ENCODE results near the gene SLIT3. TPM values are rescaled to one million over a fixed set of nuclear protein-coding genes. Genes with fewer than 3 reads are reported as not detected.

The SLIT3 gene
- total and polyA plus RNA-seq, 4 experiments from 2014 or later, result not detected

GRCh38 chr5:168860081-168860480 is 440.9 kb downstream of the SLIT3 start:
- POLR2A ChIA-PET (ENCODE audit: partially characterized antibody), result no interaction called here
- H3K4me3 Mint-ChIP-seq, result no peak overlapping the region
- no peak overlapping the region for H3K27ac Mint-ChIP-seq
- no peaks in the 10 kb centered on the region for H3K36me3 Mint-ChIP-seq
- no peak overlapping the region for H3K4me3 ChIP-seq (ENCODE audit: low read length in 2 of 2)
- no peak overlapping the region for H3K27ac ChIP-seq (ENCODE audit: low read depth, low read length)
- no peak for DNase-seq
- no peaks in the 10 kb centered on the region for H3K4me1 ChIP-seq (ENCODE audit: insufficient read depth, low read length)
- CTCF ChIA-PET (ENCODE audit: partially characterized antibody), result interaction anchor here (1.5 kb wide), 1 partner anchor 10 kb away, joined by 3 read pairs; no protein-coding TSS in a partner anchor
- H3K36me3 ChIP-seq (ENCODE audit: insufficient read depth, low read length), result no peaks in the 10 kb centered on the region
- H3K27me3 ChIP-seq (ENCODE audit: insufficient read depth, low read length), result no peaks in the 10 kb centered on the region
- intact Hi-C loops (cut with micrococcal nuclease), result no loop called here
- peaks cover 0 to 5% of the 10 kb centered on the region in 2 donors for H3K27me3 Mint-ChIP-seq
- no peaks in the 10 kb centered on the region for H3K4me1 Mint-ChIP-seq
- peaks cover 0 to 1% (median 0%) of the 10 kb centered on the region in 8 donors for H3K9me3 Mint-ChIP-seq
- no peaks in the 10 kb centered on the region for H3K9me3 ChIP-seq (ENCODE audit: control insufficient read depth in 1 of 2, low read length in 2 of 2)

- intact Hi-C loops (cut with micrococcal nuclease), result no loop called here
- H3K9me3 Mint-ChIP-seq, result peaks cover 0 to 1% (median 0%) of the 10 kb centered on the region in 8 donors
- H3K27ac ChIP-seq (ENCODE audit: low read depth, low read length), result no peak overlapping the region
- H3K27me3 ChIP-seq (ENCODE audit: insufficient read depth, low read length), result no peaks in the 10 kb centered on the region
- no peaks in the 10 kb centered on the region for H3K36me3 Mint-ChIP-seq
- H3K4me3 ChIP-seq (ENCODE audit: low read length in 2 of 2), result no peak overlapping the region
- no peak overlapping the region for H3K27ac Mint-ChIP-seq
- CTCF ChIA-PET (ENCODE audit: partially characterized antibody), result no interaction called here
- H3K4me1 Mint-ChIP-seq, result no peaks in the 10 kb centered on the region
- POLR2A ChIA-PET (ENCODE audit: partially characterized antibody), result no interaction called here
- no peaks in the 10 kb centered on the region for H3K9me3 ChIP-seq (ENCODE audit: control insufficient read depth in 1 of 2, low read length in 2 of 2)
- no peaks in the 10 kb centered on the region for H3K36me3 ChIP-seq (ENCODE audit: insufficient read depth, low read length)
- no peak for DNase-seq
- peaks cover 0 to 5% of the 10 kb centered on the region in 2 donors for H3K27me3 Mint-ChIP-seq
- H3K4me3 Mint-ChIP-seq, result no peak overlapping the region
- H3K4me1 ChIP-seq (ENCODE audit: insufficient read depth, low read length), result no peaks in the 10 kb centered on the region
Observed at GRCh38 chr5:168859471-168859870, 441.5 kb downstream of the SLIT3 start.

- intact Hi-C loops (cut with micrococcal nuclease), result no loop called here
- CTCF ChIA-PET (ENCODE audit: partially characterized antibody), result no interaction called here
- Histone ChIP-seq H3K4me1 (ENCODE audit: insufficient read depth, low read length) (no peaks in the 10 kb centered on the region), H3K36me3 (ENCODE audit: insufficient read depth, low read length) (no peaks in the 10 kb centered on the region), H3K4me3 (ENCODE audit: low read length in 2 of 2) (no peak overlapping the region), H3K27ac (ENCODE audit: low read depth, low read length) (no peak overlapping the region), H3K9me3 (ENCODE audit: control insufficient read depth in 1 of 2, low read length in 2 of 2) (no peaks in the 10 kb centered on the region), H3K27me3 (ENCODE audit: insufficient read depth, low read length) (no peaks in the 10 kb centered on the region)
- Mint-ChIP-seq H3K27ac (no peak overlapping the region), H3K27me3 (peaks cover 0 to 5% of the 10 kb centered on the region in 2 donors), H3K4me3 (no peak overlapping the region), H3K4me1 (no peaks in the 10 kb centered on the region), H3K36me3 (no peaks in the 10 kb centered on the region), H3K9me3 (peaks cover 0 to 1% (median 0%) of the 10 kb centered on the region in 8 donors)
- no peak for DNase-seq
- POLR2A ChIA-PET (ENCODE audit: partially characterized antibody), result no interaction called here
Observed at GRCh38 chr5:168858994-168859393, 441.9 kb downstream of the SLIT3 start.

GRCh38 chr5:168858371-168858770 is 442.6 kb downstream of the SLIT3 start:
- H3K27me3 Mint-ChIP-seq, result peaks cover 0 to 5% of the 10 kb centered on the region in 2 donors
- no peak for DNase-seq
- no peaks in the 10 kb centered on the region for H3K27me3 ChIP-seq (ENCODE audit: insufficient read depth, low read length)
- CTCF ChIA-PET (ENCODE audit: partially characterized antibody), result no interaction called here
- H3K27ac ChIP-seq (ENCODE audit: low read depth, low read length), result no peak overlapping the region
- H3K27ac Mint-ChIP-seq, result no peak overlapping the region
- no peaks in the 10 kb centered on the region for H3K4me1 ChIP-seq (ENCODE audit: insufficient read depth, low read length)
- H3K4me3 ChIP-seq (ENCODE audit: low read length in 2 of 2), result no peak overlapping the region
- H3K36me3 Mint-ChIP-seq, result no peaks in the 10 kb centered on the region
- POLR2A ChIA-PET (ENCODE audit: partially characterized antibody), result no interaction called here
- no peaks in the 10 kb centered on the region for H3K9me3 ChIP-seq (ENCODE audit: control insufficient read depth in 1 of 2, low read length in 2 of 2)
- H3K9me3 Mint-ChIP-seq, result peaks cover 0 to 1% (median 0%) of the 10 kb centered on the region in 8 donors
- H3K4me3 Mint-ChIP-seq, result no peak overlapping the region
- intact Hi-C loops (cut with micrococcal nuclease), result no loop called here
- H3K4me1 Mint-ChIP-seq, result peaks cover 0 to 3% (median 0%) of the 10 kb centered on the region in 4 donors
- no peaks in the 10 kb centered on the region for H3K36me3 ChIP-seq (ENCODE audit: insufficient read depth, low read length)

- Mint-ChIP-seq H3K4me1 (peaks cover 14 to 31% (median 28%) of the 10 kb centered on the region in 4 donors), H3K36me3 (no peaks in the 10 kb centered on the region), H3K27me3 (no peaks in the 10 kb centered on the region), H3K27ac (peak overlapping the region in 3 of 7 donors; percentile 18 to 63 (median 29)), H3K9me3 (no peaks in the 10 kb centered on the region), H3K4me3 (no peak overlapping the region)
- no peak for DNase-seq
- no peak overlapping the region for H3K4me3 ChIP-seq (ENCODE audit: low read length in 2 of 2)
- H3K36me3 ChIP-seq (ENCODE audit: insufficient read depth, low read length), result no peaks in the 10 kb centered on the region
- intact Hi-C loops (cut with micrococcal nuclease), result no loop called here
- no peaks in the 10 kb centered on the region for H3K9me3 ChIP-seq (ENCODE audit: control insufficient read depth in 1 of 2, low read length in 2 of 2)
- no peaks in the 10 kb centered on the region for H3K27me3 ChIP-seq (ENCODE audit: insufficient read depth, low read length)
- peaks cover 3% of the 10 kb centered on the region for H3K4me1 ChIP-seq (ENCODE audit: insufficient read depth, low read length)
- no peak overlapping the region for H3K27ac ChIP-seq (ENCODE audit: low read depth, low read length)
- ChIA-PET POLR2A (ENCODE audit: partially characterized antibody) (no interaction called here), CTCF (ENCODE audit: partially characterized antibody) (no interaction called here)
Observed at GRCh38 chr5:168853972-168854371, 447.0 kb downstream of the SLIT3 start.

- intact Hi-C loops (cut with micrococcal nuclease), result no loop called here
- peaks cover 3% of the 10 kb centered on the region for H3K4me1 ChIP-seq (ENCODE audit: insufficient read depth, low read length)
- Mint-ChIP-seq H3K36me3 (no peaks in the 10 kb centered on the region), H3K4me3 (peak overlapping the region in 7 of 8 donors; percentile 31 to 73 (median 63)), H3K27ac (peak overlapping the region in 6 of 7 donors; percentile 48 to 91 (median 78)), H3K9me3 (no peaks in the 10 kb centered on the region), H3K4me1 (peaks cover 14 to 31% (median 28%) of the 10 kb centered on the region in 4 donors), H3K27me3 (no peaks in the 10 kb centered on the region)
- POLR2A ChIA-PET (ENCODE audit: partially characterized antibody), result no interaction called here
- CTCF ChIA-PET (ENCODE audit: partially characterized antibody), result no interaction called here
- H3K4me3 ChIP-seq (ENCODE audit: low read length in 2 of 2), result no peak overlapping the region
- no peak overlapping the region for H3K27ac ChIP-seq (ENCODE audit: low read depth, low read length)
- no peaks in the 10 kb centered on the region for H3K27me3 ChIP-seq (ENCODE audit: insufficient read depth, low read length)
- no peaks in the 10 kb centered on the region for H3K36me3 ChIP-seq (ENCODE audit: insufficient read depth, low read length)
- H3K9me3 ChIP-seq (ENCODE audit: control insufficient read depth in 1 of 2, low read length in 2 of 2), result no peaks in the 10 kb centered on the region
- peak in 1 of 5 donors; percentile 4 for DNase-seq
Observed at GRCh38 chr5:168852329-168852728, 448.6 kb downstream of the SLIT3 start.

- H3K4me3 ChIP-seq (ENCODE audit: low read length in 2 of 2), result no peak overlapping the region
- H3K27ac ChIP-seq (ENCODE audit: low read depth, low read length), result no peak overlapping the region
- no peaks in the 10 kb centered on the region for H3K27me3 Mint-ChIP-seq
- H3K4me1 Mint-ChIP-seq, result peaks cover 14 to 31% (median 28%) of the 10 kb centered on the region in 4 donors
- H3K36me3 ChIP-seq (ENCODE audit: insufficient read depth, low read length), result no peaks in the 10 kb centered on the region
- no peaks in the 10 kb centered on the region for H3K9me3 Mint-ChIP-seq
- POLR2A ChIA-PET (ENCODE audit: partially characterized antibody), result no interaction called here
- H3K27me3 ChIP-seq (ENCODE audit: insufficient read depth, low read length), result no peaks in the 10 kb centered on the region
- H3K36me3 Mint-ChIP-seq, result no peaks in the 10 kb centered on the region
- H3K27ac Mint-ChIP-seq, result peak overlapping the region in 6 of 7 donors; percentile 48 to 91 (median 78)
- no peaks in the 10 kb centered on the region for H3K9me3 ChIP-seq (ENCODE audit: control insufficient read depth in 1 of 2, low read length in 2 of 2)
- H3K4me3 Mint-ChIP-seq, result peak overlapping the region in 7 of 8 donors; percentile 31 to 73 (median 63)
- intact Hi-C loops (cut with micrococcal nuclease), result no loop called here
- H3K4me1 ChIP-seq (ENCODE audit: insufficient read depth, low read length), result peaks cover 3% of the 10 kb centered on the region
- peak in 4 of 5 donors; percentile 42 to 67 (median 56) for DNase-seq
- CTCF ChIA-PET (ENCODE audit: partially characterized antibody), result no interaction called here
Observed at GRCh38 chr5:168851902-168852321, 449.0 kb downstream of the SLIT3 start.

GRCh38 chr5:168850683-168851082 is 450.3 kb downstream of the SLIT3 start:
- H3K27ac ChIP-seq (ENCODE audit: low read depth, low read length), result no peak overlapping the region
- Mint-ChIP-seq H3K27me3 (no peaks in the 10 kb centered on the region), H3K27ac (peak overlapping the region in 1 of 7 donors; percentile 43), H3K9me3 (no peaks in the 10 kb centered on the region), H3K4me3 (no peak overlapping the region), H3K4me1 (peaks cover 14 to 31% (median 28%) of the 10 kb centered on the region in 4 donors), H3K36me3 (no peaks in the 10 kb centered on the region)
- H3K4me1 ChIP-seq (ENCODE audit: insufficient read depth, low read length), result peaks cover 3% of the 10 kb centered on the region
- H3K27me3 ChIP-seq (ENCODE audit: insufficient read depth, low read length), result no peaks in the 10 kb centered on the region
- H3K36me3 ChIP-seq (ENCODE audit: insufficient read depth, low read length), result no peaks in the 10 kb centered on the region
- POLR2A ChIA-PET (ENCODE audit: partially characterized antibody), result no interaction called here
- H3K4me3 ChIP-seq (ENCODE audit: low read length in 2 of 2), result no peak overlapping the region
- intact Hi-C loops (cut with micrococcal nuclease), result no loop called here
- DNase-seq, result no peak
- no peaks in the 10 kb centered on the region for H3K9me3 ChIP-seq (ENCODE audit: control insufficient read depth in 1 of 2, low read length in 2 of 2)
- CTCF ChIA-PET (ENCODE audit: partially characterized antibody), result no interaction called here

All from CD4-positive, alpha-beta memory T cell (primary cell).